B cell (primary cell): Measurements from ENCODE around the gene ZFR2. TPM values are rescaled to one million over a fixed set of nuclear protein-coding genes. Genes with fewer than 3 reads are reported as not detected.

ENCODE experiments used
- ATAC-seq: fragments of 200-7000 bp; cut with Tn5 transposase; one replicate; pipeline ENCODE4 v1.10.0; 2021; ENCODE audit warnings: low read depth, mild to moderate bottlenecking, moderate number of reproducible peaks, moderate library complexity
- CTCF ChIA-PET: fragments of 350-600 bp; sonication (Branson Sonifier 250); formaldehyde crosslinking; loops from one replicate; lab custom pipeline; 2021; ENCODE audit warnings: antibody characterized with exemption, inconsistent platforms; lab: Charles Lee
- POLR2A ChIA-PET: fragments of 350-600 bp; sonication (Branson Sonifier 250); formaldehyde crosslinking; loops from one replicate; lab custom pipeline; 2021; ENCODE audit warnings: antibody characterized with exemption; lab: Charles Lee
- DNase-seq: peaks from one replicate; pipeline ENCODE4 v3.0.0; 2013
- H2AFZ ChIP-seq: 2 replicates; pipeline ENCODE4 v1.6.1; 2012; ENCODE audit warnings: mild to moderate bottlenecking, low read depth, low read length; ENCODE audit not compliant: insufficient read depth, poor library complexity, severe bottlenecking
- H3K27ac ChIP-seq, 2 donors: 1 replicate in 1 of 2; 2 replicates in 1 of 2; pipeline ENCODE4 v1.5.1; 2012 to 2013; ENCODE audit warnings: low read length in 2 of 2, mild to moderate bottlenecking in 2 of 2, moderate library complexity in 1 of 2
- H3K27me3 ChIP-seq, 4 experiments: fragments of 200-600 bp in 1 of 4; sonication (generic) in 1 of 4; replicated peaks in 1 of 4; 1 replicate in 2 of 4; 2 replicates in 2 of 4; pipeline versions ENCODE4 v1.6.1 to v1.7.0; 2013 to 2016; ENCODE audit warnings: low read length in 3 of 4, mild to moderate bottlenecking in 2 of 4, mixed read lengths in 1 of 4, moderate library complexity in 1 of 4; ENCODE audit not compliant: insufficient read depth in 4 of 4, control insufficient read depth in 3 of 4; ENCODE audit errors: control extremely low read depth in 1 of 4
- H3K36me3 ChIP-seq, 2 experiments: replicated peaks in 1 of 2; 1 replicate in 1 of 2; 2 replicates in 1 of 2; pipeline versions ENCODE4 v1.6.1 to v1.7.1; 2013; ENCODE audit warnings: low read length in 1 of 2; ENCODE audit not compliant: insufficient read depth in 2 of 2, control insufficient read depth in 1 of 2; ENCODE audit errors: control extremely low read depth in 1 of 2, extremely low read depth in 1 of 2
- H3K4me1 ChIP-seq, 2 donors: fragments of 200-600 bp in 1 of 2; sonication (generic) in 1 of 2; 1 replicate in 1 of 2; 2 replicates in 1 of 2; pipeline versions ENCODE4 v1.5.1 to v1.6.1; 2013 to 2017; ENCODE audit warnings: low read length in 2 of 2; ENCODE audit not compliant: control insufficient read depth in 2 of 2, insufficient read depth in 2 of 2
- H3K4me2 ChIP-seq: replicated peaks from 2 replicates; pipeline ENCODE3; 2012; ENCODE audit warnings: mild to moderate bottlenecking, low read depth, low read length; ENCODE audit not compliant: poor library complexity, severe bottlenecking
- H3K4me3 ChIP-seq, 5 experiments: fragments of 200-600 bp in 1 of 5; sonication (generic) in 1 of 5; 1 replicate in 3 of 5; 2 replicates in 2 of 5; pipeline versions ENCODE4 v1.5.1 to v1.7.0; 2011 to 2016; ENCODE audit warnings: low read length in 4 of 5, mild to moderate bottlenecking in 4 of 5, low read depth in 2 of 5, control low read depth in 1 of 5, moderate library complexity in 1 of 5; ENCODE audit not compliant: insufficient read depth in 1 of 5; ENCODE audit errors: control extremely low read depth in 1 of 5, extremely low read depth in 1 of 5
- H3K79me2 ChIP-seq: fragments of 200-600 bp; sonication (generic); one replicate; pipeline ENCODE4 v1.6.0; 2016; ENCODE audit warnings: low read length; ENCODE audit not compliant: control insufficient read depth, insufficient read depth
- H3K9ac ChIP-seq: fragments of 200-600 bp; sonication (generic); 2 replicates; pipeline ENCODE4 v1.6.1; 2017; ENCODE audit warnings: mild to moderate bottlenecking, low read length, moderate library complexity
- H3K9me3 ChIP-seq, 3 donors: one replicate each; pipeline versions ENCODE4 v1.6.1 to v1.7.1; 2013; ENCODE audit warnings: low read length in 2 of 3; ENCODE audit not compliant: control insufficient read depth in 2 of 3, insufficient read depth in 1 of 3; ENCODE audit errors: control extremely low read depth in 1 of 3
- H4K20me1 ChIP-seq: 2 replicates; pipeline ENCODE4 v1.6.0; 2012; ENCODE audit warnings: mild to moderate bottlenecking, low read length; ENCODE audit not compliant: insufficient read depth, control insufficient read depth, poor library complexity, severe bottlenecking
- H3K27ac Mint-ChIP-seq: one replicate; pipeline ENCODE4 v1.8.0; 2021; ENCODE audit warnings: mixed read lengths
- H3K27me3 Mint-ChIP-seq: one replicate; pipeline ENCODE4 v1.8.0; 2021; ENCODE audit warnings: mixed read lengths
- H3K4me1 Mint-ChIP-seq: one replicate; pipeline ENCODE4 v1.8.0; 2021; ENCODE audit warnings: mixed read lengths
- H3K4me3 Mint-ChIP-seq: one replicate; pipeline ENCODE4 v1.8.0; 2021; ENCODE audit warnings: mixed read lengths
- H3K9me3 Mint-ChIP-seq: one replicate; pipeline ENCODE4 v1.8.0; 2022; ENCODE audit warnings: mixed read lengths; ENCODE audit not compliant: insufficient read depth
- EZH2 ChIP-seq: IDR thresholded peaks from 2 replicates; pipeline ENCODE4 v1.6.1; 2012; ENCODE audit warnings: borderline replicate concordance, low read depth, mild to moderate bottlenecking, moderate library complexity, low read length; ENCODE audit not compliant: insufficient read depth, poor library complexity, severe bottlenecking
- WGBS: methylation state at CpG from one replicate; pipeline ENCODE4 v1.1.5; 2013; ENCODE audit warnings: missing lambda C conversion rate; ENCODE audit not compliant: insufficient coverage; 5-methylcytosine and 5-hydroxymethylcytosine counted together
- intact Hi-C: fragments of 100-400 bp; cut with micrococcal nuclease; formaldehyde crosslinking; loops from one replicate; pipeline ENCODE4 v1.10.0; 2022
- polyA plus RNA-seq: library from polyadenylated mRNA; depleted of rRNA; stranded (reverse); fragments of >200 nt; gene quantifications from 2 replicates; pipeline ENCODE4 v1.2.3, GENCODE V29; 2012
- total RNA-seq, 2 donors: library from RNA; stranded (reverse); fragments of 120-200 nt in 1 of 2; gene quantifications; 1 replicate in 1 of 2; 2 replicates in 1 of 2; pipeline versions ENCODE4 v1.2.3 to v1.2.4, GENCODE V29; 2013 to 2022
- TF ChIP-seq, protein P1 (sequence below): fragments of 200-600 bp; IDR thresholded peaks from one replicate; pipeline ENCODE4 v1.8.0; 2022; ENCODE audit warnings: antibody characterized with exemption, mild to moderate bottlenecking

The ZFR2 gene
- total and polyA plus RNA-seq, 2 donors (not counting 1 experiment from before 2014, with no cell fraction given): 0.36 to 0.39 TPM

DNA sequence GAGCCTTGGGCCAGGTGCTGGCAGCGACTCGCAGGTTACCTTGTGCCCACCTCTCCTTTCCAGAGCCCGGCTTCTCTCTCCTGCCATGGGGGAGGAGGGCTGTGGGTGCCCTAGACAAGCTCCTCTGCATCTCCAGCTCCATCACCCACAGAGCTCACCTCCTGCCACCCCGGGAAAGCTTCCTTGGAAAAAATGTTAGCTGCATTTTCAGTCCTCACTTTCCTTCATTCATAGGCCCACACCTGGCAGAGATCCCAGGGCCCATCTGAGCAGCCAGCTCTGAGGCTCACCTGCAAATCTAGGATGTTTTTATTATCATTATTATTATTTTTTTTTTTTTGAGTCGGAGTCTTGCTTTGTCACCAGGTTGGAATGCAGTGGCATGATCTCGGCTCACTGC lies 36.8 kb downstream of the ZFR2 start:
- Histone ChIP-seq H3K27me3 (peaks cover 0 to 3% (median 0%) of the 10 kb centered on the region in 4 experiments), H3K4me3 (no peak overlapping the region), H3K4me1 (no peaks in the 10 kb centered on the region), H3K36me3 (no peaks in the 10 kb centered on the region), H3K9ac (no peak overlapping the region), H3K27ac (no peak overlapping the region), H3K4me2 (no peak overlapping the region), H3K9me3 (peaks cover 0 to 2% (median 0%) of the 10 kb centered on the region in 3 donors), H2AFZ (no peak overlapping the region), H3K79me2 (no peaks in the 10 kb centered on the region), H4K20me1 (no peaks in the 10 kb centered on the region)
- TF ChIP-seq, protein P1, sequence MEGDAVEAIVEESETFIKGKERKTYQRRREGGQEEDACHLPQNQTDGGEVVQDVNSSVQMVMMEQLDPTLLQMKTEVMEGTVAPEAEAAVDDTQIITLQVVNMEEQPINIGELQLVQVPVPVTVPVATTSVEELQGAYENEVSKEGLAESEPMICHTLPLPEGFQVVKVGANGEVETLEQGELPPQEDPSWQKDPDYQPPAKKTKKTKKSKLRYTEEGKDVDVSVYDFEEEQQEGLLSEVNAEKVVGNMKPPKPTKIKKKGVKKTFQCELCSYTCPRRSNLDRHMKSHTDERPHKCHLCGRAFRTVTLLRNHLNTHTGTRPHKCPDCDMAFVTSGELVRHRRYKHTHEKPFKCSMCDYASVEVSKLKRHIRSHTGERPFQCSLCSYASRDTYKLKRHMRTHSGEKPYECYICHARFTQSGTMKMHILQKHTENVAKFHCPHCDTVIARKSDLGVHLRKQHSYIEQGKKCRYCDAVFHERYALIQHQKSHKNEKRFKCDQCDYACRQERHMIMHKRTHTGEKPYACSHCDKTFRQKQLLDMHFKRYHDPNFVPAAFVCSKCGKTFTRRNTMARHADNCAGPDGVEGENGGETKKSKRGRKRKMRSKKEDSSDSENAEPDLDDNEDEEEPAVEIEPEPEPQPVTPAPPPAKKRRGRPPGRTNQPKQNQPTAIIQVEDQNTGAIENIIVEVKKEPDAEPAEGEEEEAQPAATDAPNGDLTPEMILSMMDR: no peak
- no peak for TF ChIP-seq EZH2
- Mint-ChIP-seq H3K27me3 (peaks cover 11% of the 10 kb centered on the region), H3K27ac (no peak overlapping the region), H3K9me3 (no peaks in the 10 kb centered on the region), H3K4me1 (peaks cover 4% of the 10 kb centered on the region), H3K4me3 (no peak overlapping the region)
- ChIA-PET CTCF (no interaction called here), POLR2A (no interaction called here)
- intact Hi-C loops: no loop called here
- DNase-seq (no peak), ATAC-seq (no peak)
- WGBS: 90% methylated on average over 2 of the region's 6 CpGs

DNA sequence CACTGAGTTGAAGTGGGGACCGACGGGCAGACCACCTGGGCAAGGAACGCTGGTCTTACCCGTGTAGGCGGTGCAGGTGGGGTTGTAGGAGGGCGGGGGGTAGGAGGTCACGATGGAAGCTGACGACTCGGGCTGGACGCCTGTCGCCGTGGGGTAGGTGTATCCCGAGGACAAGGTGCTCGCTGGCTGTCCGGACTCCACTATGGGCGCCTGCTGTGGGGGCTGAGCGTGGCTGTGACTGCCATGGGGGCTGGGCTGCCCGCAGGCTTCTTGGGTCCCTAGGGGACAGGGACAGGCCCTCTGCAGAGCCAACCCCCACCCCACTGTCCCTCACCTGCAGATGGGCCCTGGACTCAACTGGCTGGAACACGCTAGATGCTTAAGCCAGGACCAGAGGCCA lies 37.2 kb downstream of the ZFR2 start:
- Mint-ChIP-seq H3K27ac (no peak overlapping the region), H3K4me3 (no peak overlapping the region), H3K4me1 (peaks cover 4% of the 10 kb centered on the region), H3K9me3 (no peaks in the 10 kb centered on the region), H3K27me3 (peaks cover 11% of the 10 kb centered on the region)
- Histone ChIP-seq H3K27me3 (peaks cover 0 to 3% (median 0%) of the 10 kb centered on the region in 4 experiments), H3K36me3 (no peaks in the 10 kb centered on the region), H3K9me3 (no peaks in the 10 kb centered on the region), H3K79me2 (no peaks in the 10 kb centered on the region), H3K9ac (no peak overlapping the region), H2AFZ (no peak overlapping the region), H3K27ac (no peak overlapping the region), H3K4me3 (no peak overlapping the region), H3K4me2 (no peak overlapping the region), H4K20me1 (no peaks in the 10 kb centered on the region), H3K4me1 (no peaks in the 10 kb centered on the region)
- TF ChIP-seq, protein P1: no peak
- TF ChIP-seq EZH2: no peak
- WGBS: 77% methylated on average over 18 of the region's 19 CpGs
- DNase-seq: no peak
- ChIA-PET POLR2A (no interaction called here), CTCF (no interaction called here)
- intact Hi-C loops: no loop called here
- ATAC-seq: no peak
